NCI-H2196 (cell line): ENCODE data around the gene FEM1B.
A peak's percentile ranks its signal among the peaks of the same experiment; 100 is the strongest.
"Not testable (repeated sequence)": the region's sequence is repeated elsewhere in the genome, so short reads cannot be mapped to it uniquely, and the experiment has no call there.

Source experiments
- DNase-seq: peaks from one replicate; lab custom pipeline; 2025; ENCODE audit not compliant: unreplicated experiment; lab: John Stamatoyannopoulos, UW

The FEM1B gene

GRCh38 chr15:68277603-68278344 lies at the start of gene FEM1B:
Gene FEM1B (plus strand): TSS chr15:68277745. CDS start chr15:68278418, 673 bp downstream.
- peak; percentile 73 for DNase-seq

GRCh38 chr15:68228143-68228970 lies 49.2 kb upstream of the FEM1B start:
- DNase-seq: no peak

GRCh38 chr15:68228971-68229385 lies 48.6 kb upstream of the FEM1B start:
- DNase-seq: no peak

- peak; percentile 72 for DNase-seq
Measured at GRCh38 chr15:68229386-68230156, 48.0 kb upstream of the FEM1B start, which contains the start of gene CLN6. Gene CLN6 (minus strand): TSS chr15:68229728. CDS start chr15:68229584, 144 bp downstream.

GRCh38 chr15:68230157-68231100 lies 47.1 kb upstream of the FEM1B start:
- DNase-seq: no peak

GRCh38 chr15:68231102-68231818 lies 46.3 kb upstream of the FEM1B start:
- DNase-seq: no peak

GRCh38 chr15:68232449-68232848 lies 45.1 kb upstream of the FEM1B start:
- DNase-seq: no peak

GRCh38 chr15:68232937-68233336 lies 44.6 kb upstream of the FEM1B start:
- no peak for DNase-seq

- no peak for DNase-seq
Measured at GRCh38 chr15:68234060-68234459, 43.5 kb upstream of the FEM1B start.

- not testable (repeated sequence) for DNase-seq
Measured at GRCh38 chr15:68234520-68234919, 43.0 kb upstream of the FEM1B start.

- DNase-seq: no peak
Measured at GRCh38 chr15:68235022-68235421, 42.5 kb upstream of the FEM1B start.

- no peak for DNase-seq
Measured at GRCh38 chr15:68239025-68239424, 38.5 kb upstream of the FEM1B start.

- DNase-seq: no peak
Measured at GRCh38 chr15:68241088-68241935, 36.2 kb upstream of the FEM1B start.

GRCh38 chr15:68244235-68244634 lies 33.3 kb upstream of the FEM1B start:
- DNase-seq: no peak

GRCh38 chr15:68249058-68249713 lies 28.4 kb upstream of the FEM1B start:
- no peak for DNase-seq

GRCh38 chr15:68252925-68253534 lies 24.5 kb upstream of the FEM1B start:
- DNase-seq: peak; percentile 60

GRCh38 chr15:68256675-68257450 lies 20.7 kb upstream of the FEM1B start:
- no peak for DNase-seq
